Mesendoderm (in vitro differentiated cells): ENCODE data around the gene TXNL4A.

Experiments used
- DNase-seq: peaks from one replicate; pipeline ENCODE4 v3.0.0; 2013
- H2AK5ac ChIP-seq: 2 replicates; pipeline ENCODE4 v1.6.1; 2013; ENCODE audit warnings: low read length, inconsistent platforms
- H2BK120ac ChIP-seq: 2 replicates; pipeline ENCODE4 v1.6.1; 2013; ENCODE audit warnings: low read depth, mild to moderate bottlenecking, low read length, moderate library complexity, mixed read lengths
- H2BK15ac ChIP-seq: replicated peaks from 2 replicates; pipeline ENCODE4 v1.6.1; 2013; ENCODE audit warnings: low read depth, mild to moderate bottlenecking, moderate library complexity
- H2BK5ac ChIP-seq: 2 replicates; pipeline ENCODE4 v1.6.1; 2013; ENCODE audit warnings: low read length, inconsistent platforms
- H3K18ac ChIP-seq: 2 replicates; pipeline ENCODE4 v1.6.1; 2013; ENCODE audit warnings: mild to moderate bottlenecking, low read length, mixed read lengths
- H3K23ac ChIP-seq: one replicate; pipeline ENCODE4 v1.6.1; 2013; ENCODE audit warnings: low read length
- H3K27ac ChIP-seq: 2 replicates; pipeline ENCODE4 v1.5.1; 2013; ENCODE audit warnings: low read depth, mild to moderate bottlenecking, inconsistent platforms, low read length, moderate library complexity
- H3K27me3 ChIP-seq: 2 replicates; pipeline ENCODE4 v1.6.1; 2013; ENCODE audit warnings: low read length, control low read depth, mild to moderate bottlenecking, inconsistent platforms; ENCODE audit not compliant: insufficient read depth, poor library complexity
- H3K36me3 ChIP-seq: 2 replicates; pipeline ENCODE4 v1.6.1; 2013; ENCODE audit warnings: low read length, inconsistent platforms; ENCODE audit not compliant: control insufficient read depth, insufficient read depth
- H3K4ac ChIP-seq: one replicate; pipeline ENCODE4 v1.6.1; 2013; ENCODE audit warnings: low read depth, mild to moderate bottlenecking, low read length, moderate library complexity
- H3K4me1 ChIP-seq: 2 replicates; pipeline ENCODE4 v1.6.1; 2013; ENCODE audit warnings: low read depth, low read length, inconsistent platforms; ENCODE audit not compliant: control insufficient read depth
- H3K4me2 ChIP-seq: 2 replicates; pipeline ENCODE4 v1.6.1; 2013; ENCODE audit warnings: low read length
- H3K4me3 ChIP-seq: 2 replicates; pipeline ENCODE4 v1.5.1; 2013; ENCODE audit warnings: mild to moderate bottlenecking, low read length
- H3K56ac ChIP-seq: one replicate; pipeline ENCODE4 v1.6.1; 2013; ENCODE audit warnings: low read length
- H3K79me1 ChIP-seq: 2 replicates; pipeline ENCODE4 v1.6.1; 2013; ENCODE audit warnings: low read length, inconsistent platforms
- H3K79me2 ChIP-seq: 2 replicates; pipeline ENCODE4 v1.6.1; 2013; ENCODE audit warnings: mild to moderate bottlenecking, low read length; ENCODE audit not compliant: control insufficient read depth, insufficient read depth
- H3K9ac ChIP-seq: 2 replicates; pipeline ENCODE4 v1.6.1; 2013; ENCODE audit warnings: low read length, inconsistent platforms
- H4K5ac ChIP-seq: one replicate; pipeline ENCODE4 v1.6.1; 2013; ENCODE audit warnings: low read length
- H4K8ac ChIP-seq: one replicate; pipeline ENCODE4 v1.6.1; 2013; ENCODE audit warnings: low read depth, mild to moderate bottlenecking, control low read depth, low read length, moderate library complexity
- WGBS: extraction: QIAGEN DNeasy Blood & Tissue Kit; methylation state at CpG from one replicate; pipeline ENCODE4 v1.1.7; 2013; ENCODE audit warnings: low lambda C conversion rate, missing lambda C conversion rate; ENCODE audit not compliant: insufficient coverage; ENCODE audit errors: extremely low coverage; 5-methylcytosine and 5-hydroxymethylcytosine counted together

TXNL4A gene

GRCh38 chr18:79926306-79926705 lies 62.1 kb downstream of the TXNL4A start:
- H3K27ac ChIP-seq = no peak overlapping the region
- H3K79me1 ChIP-seq = no peaks in the 10 kb centered on the region
- H3K27me3 ChIP-seq = no peaks in the 10 kb centered on the region
- no peaks in the 10 kb centered on the region for H3K4me1 ChIP-seq
- no peak overlapping the region for H3K4me3 ChIP-seq
- WGBS = no CpG with 5 or more reads among the region's 11 CpGs
- no peak overlapping the region for H2BK5ac ChIP-seq
- H4K8ac ChIP-seq = no peak overlapping the region
- H2BK120ac ChIP-seq = no peak overlapping the region
- no peak overlapping the region for H2BK15ac ChIP-seq
- H3K56ac ChIP-seq = no peak overlapping the region
- no peaks in the 10 kb centered on the region for H3K36me3 ChIP-seq
- no peaks in the 10 kb centered on the region for H3K79me2 ChIP-seq
- no peak overlapping the region for H3K4ac ChIP-seq
- H4K5ac ChIP-seq = no peak overlapping the region
- no peak overlapping the region for H2AK5ac ChIP-seq
- no peak overlapping the region for H3K18ac ChIP-seq
- no peak overlapping the region for H3K23ac ChIP-seq
- no peak for DNase-seq
- H3K9ac ChIP-seq = no peak overlapping the region
- H3K4me2 ChIP-seq = no peak overlapping the region

GRCh38 chr18:79924814-79925731 lies 63.3 kb downstream of the TXNL4A start:
- H3K56ac ChIP-seq = no peak overlapping the region
- no peaks in the 10 kb centered on the region for H3K79me1 ChIP-seq
- no peak overlapping the region for H2BK15ac ChIP-seq
- no peak overlapping the region for H3K4ac ChIP-seq
- no peak overlapping the region for H4K8ac ChIP-seq
- H2BK120ac ChIP-seq = no peak overlapping the region
- no CpG with 5 or more reads among the region's 25 CpGs for WGBS
- no peaks in the 10 kb centered on the region for H3K79me2 ChIP-seq
- no peaks in the 10 kb centered on the region for H3K36me3 ChIP-seq
- no peak overlapping the region for H3K4me2 ChIP-seq
- H3K4me1 ChIP-seq = no peaks in the 10 kb centered on the region
- H3K18ac ChIP-seq = no peak overlapping the region
- H4K5ac ChIP-seq = no peak overlapping the region
- no peak overlapping the region for H2BK5ac ChIP-seq
- no peaks in the 10 kb centered on the region for H3K27me3 ChIP-seq
- H3K9ac ChIP-seq = no peak overlapping the region
- H3K27ac ChIP-seq = no peak overlapping the region
- H3K23ac ChIP-seq = no peak overlapping the region
- H2AK5ac ChIP-seq = no peak overlapping the region
- H3K4me3 ChIP-seq = no peak overlapping the region
- no peak for DNase-seq

- Histone ChIP-seq H2AK5ac (no peak overlapping the region), H3K4me1 (no peaks in the 10 kb centered on the region), H3K79me2 (no peaks in the 10 kb centered on the region), H3K9ac (no peak overlapping the region), H3K56ac (no peak overlapping the region), H3K4me3 (no peak overlapping the region), H3K4me2 (no peak overlapping the region), H2BK120ac (no peak overlapping the region), H2BK5ac (no peak overlapping the region), H4K8ac (no peak overlapping the region), H3K79me1 (no peaks in the 10 kb centered on the region), H2BK15ac (no peak overlapping the region), H3K23ac (no peak overlapping the region), H4K5ac (no peak overlapping the region), H3K27me3 (no peaks in the 10 kb centered on the region), H3K27ac (no peak overlapping the region), H3K4ac (no peak overlapping the region), H3K18ac (no peak overlapping the region), H3K36me3 (no peaks in the 10 kb centered on the region)
- WGBS = no CpG with 5 or more reads among the region's 26 CpGs
- DNase-seq = no peak
These were observed 64.3 kb downstream of the TXNL4A start for GRCh38 chr18:79923896-79924585.

GRCh38 chr18:79922971-79923411 lies 65.4 kb downstream of the TXNL4A start:
- no peak overlapping the region for H3K4ac ChIP-seq
- H4K5ac ChIP-seq = no peak overlapping the region
- H3K4me3 ChIP-seq = no peak overlapping the region
- no peak overlapping the region for H2BK5ac ChIP-seq
- no peak for DNase-seq
- no peak overlapping the region for H4K8ac ChIP-seq
- no peak overlapping the region for H2AK5ac ChIP-seq
- H2BK15ac ChIP-seq = no peak overlapping the region
- no peaks in the 10 kb centered on the region for H3K27me3 ChIP-seq
- no peak overlapping the region for H3K27ac ChIP-seq
- no peaks in the 10 kb centered on the region for H3K79me2 ChIP-seq
- H3K23ac ChIP-seq = no peak overlapping the region
- H3K4me1 ChIP-seq = no peaks in the 10 kb centered on the region
- H3K79me1 ChIP-seq = no peaks in the 10 kb centered on the region
- H3K9ac ChIP-seq = no peak overlapping the region
- no CpG with 5 or more reads among the region's 17 CpGs for WGBS
- H3K18ac ChIP-seq = no peak overlapping the region
- H2BK120ac ChIP-seq = no peak overlapping the region
- H3K56ac ChIP-seq = no peak overlapping the region
- H3K4me2 ChIP-seq = no peak overlapping the region
- no peaks in the 10 kb centered on the region for H3K36me3 ChIP-seq

- no peak for DNase-seq
- WGBS = no CpG with 5 or more reads among the region's 24 CpGs
These were observed 66.1 kb downstream of the TXNL4A start for GRCh38 chr18:79921984-79922965.

More at GRCh38 chr18:79921984-79922965, 66.1 kb downstream of the TXNL4A start:
- no peaks in the 10 kb centered on the region for H3K79me1 ChIP-seq
- H3K56ac ChIP-seq = no peak overlapping the region
- no peaks in the 10 kb centered on the region for H3K27me3 ChIP-seq
- no peaks in the 10 kb centered on the region for H3K36me3 ChIP-seq
- no peak overlapping the region for H3K4ac ChIP-seq
- H2BK15ac ChIP-seq = no peak overlapping the region
- no peak overlapping the region for H2BK5ac ChIP-seq
- H3K4me3 ChIP-seq = no peak overlapping the region
- no peak overlapping the region for H2BK120ac ChIP-seq
- no peaks in the 10 kb centered on the region for H3K4me1 ChIP-seq
- H4K8ac ChIP-seq = no peak overlapping the region
- no peaks in the 10 kb centered on the region for H3K79me2 ChIP-seq
- no peak overlapping the region for H3K27ac ChIP-seq
- H3K18ac ChIP-seq = no peak overlapping the region
- no peak overlapping the region for H3K4me2 ChIP-seq
- no peak overlapping the region for H2AK5ac ChIP-seq
- H3K9ac ChIP-seq = no peak overlapping the region
- no peak overlapping the region for H3K23ac ChIP-seq
- H4K5ac ChIP-seq = no peak overlapping the region
